OCI-LY7 (cell line): ENCODE results near the gene FBN1. TPM values are rescaled to one million over a fixed set of nuclear protein-coding genes. Genes with fewer than 3 reads are reported as not detected.

Source experiments
- BruUV-seq: library from RNA; stranded (reverse); fragments of 400-500 nt; replicated peaks from 2 replicates; lab custom pipeline; 2021; lab: Mats Ljungman, UMichigan
- CTCF ChIA-PET: fragments of 300-600 bp; sonication (Branson Sonifier 250); formaldehyde crosslinking; loops from one replicate; lab custom pipeline; 2022; ENCODE audit warnings: antibody characterized with exemption; ENCODE audit not compliant: unreplicated experiment; lab: Charles Lee
- POLR2A ChIA-PET: fragments of 300-600 bp; sonication (Branson Sonifier 250); formaldehyde crosslinking; loops from one replicate; lab custom pipeline; 2022; ENCODE audit warnings: antibody characterized with exemption; lab: Charles Lee
- DNase-seq: peaks from one replicate; pipeline ENCODE4 v3.0.0-alpha.2; 2015; ENCODE audit warnings: low spot score
- H2AFZ ChIP-seq: fragments of 200-600 bp; sonication (generic), shearing (Covaris generic); 2 replicates; pipeline ENCODE4 v1.6.1; 2014; ENCODE audit warnings: mild to moderate bottlenecking, antibody characterized with exemption, low read length, moderate library complexity
- H3K27ac ChIP-seq: fragments of 200-600 bp; sonication (generic); 2 replicates; pipeline ENCODE4 v1.5.1; 2014; ENCODE audit warnings: mixed run types, low read depth, mild to moderate bottlenecking, moderate library complexity, low read length, inconsistent platforms; ENCODE audit not compliant: poor library complexity, severe bottlenecking
- H3K36me3 ChIP-seq: fragments of 200-600 bp; sonication (generic); 2 replicates; pipeline ENCODE4 v1.6.1; 2014; ENCODE audit warnings: mild to moderate bottlenecking, antibody characterized with exemption, low read length, moderate library complexity, mixed read lengths; ENCODE audit not compliant: insufficient read depth
- H3K4me1 ChIP-seq: fragments of 200-600 bp; sonication (generic); 2 replicates; pipeline ENCODE4 v1.5.1; 2014; ENCODE audit warnings: mild to moderate bottlenecking, low read length; ENCODE audit not compliant: insufficient read depth, poor library complexity, severe bottlenecking
- H3K4me2 ChIP-seq: fragments of 200-600 bp; sonication (generic); 2 replicates; pipeline ENCODE4 v1.6.1; 2014; ENCODE audit warnings: mild to moderate bottlenecking, low read length
- H3K4me3 ChIP-seq: fragments of 200-600 bp; sonication (generic); 2 replicates; pipeline ENCODE4 v1.5.1; 2014; ENCODE audit warnings: mild to moderate bottlenecking, low read depth, low read length; ENCODE audit not compliant: poor library complexity, severe bottlenecking
- H3K79me2 ChIP-seq: fragments of 200-600 bp; sonication (generic); 2 replicates; pipeline ENCODE4 v1.6.1; 2016; ENCODE audit warnings: low read depth, mild to moderate bottlenecking, low read length, moderate library complexity, mixed read lengths; ENCODE audit not compliant: insufficient read depth
- H3K9me2 ChIP-seq: fragments of 200-600 bp; sonication (generic); 2 replicates; pipeline ENCODE4 v1.6.1; 2016; ENCODE audit warnings: mild to moderate bottlenecking, low read length, mixed read lengths; ENCODE audit not compliant: insufficient read depth
- H3K9me3 ChIP-seq: fragments of 200-600 bp; sonication (generic); 2 replicates; pipeline ENCODE4 v1.6.1; 2014; ENCODE audit warnings: mild to moderate bottlenecking, mixed run types, low read length, mixed read lengths
- H4K20me1 ChIP-seq: fragments of 200-600 bp; sonication (generic); 2 replicates; pipeline ENCODE4 v1.6.1; 2014; ENCODE audit warnings: mild to moderate bottlenecking, antibody characterized with exemption, low read length, moderate library complexity, mixed read lengths; ENCODE audit not compliant: insufficient read depth
- EZH2phosphoT487 ChIP-seq: fragments of 200-600 bp; sonication (generic); IDR thresholded peaks from 2 replicates; pipeline ENCODE4 v1.6.1; 2018; ENCODE audit warnings: low read depth, borderline replicate concordance, mild to moderate bottlenecking, mixed run types, antibody characterized with exemption, low read length, moderate library complexity, mixed read lengths
- intact Hi-C: fragments of 100-400 bp; cut with micrococcal nuclease; formaldehyde crosslinking; loops from one replicate; pipeline ENCODE4 v1.10.0; 2022; ENCODE audit not compliant: unreplicated experiment
- total RNA-seq, 2 experiments: library from RNA; depleted of rRNA in 1 of 2; stranded (reverse); fragments of >200 nt in 1 of 2; shearing (Covaris generic) in 1 of 2; gene quantifications; 2 replicates each; pipeline ENCODE4 v1.2.3, GENCODE V29; 2014 to 2022
- TF ChIP-seq, protein P1 (sequence below): fragments of 200-600 bp; sonication (generic); conservative IDR thresholded peaks from 2 replicates; pipeline ENCODE4 v1.5.1; 2014; ENCODE audit warnings: mild to moderate bottlenecking, antibody characterized with exemption, low read length, moderate library complexity, mixed read lengths

Gene FBN1
- total RNA-seq, 2 experiments from 2014 or later, result 0.68 to 1.0 TPM

DNA sequence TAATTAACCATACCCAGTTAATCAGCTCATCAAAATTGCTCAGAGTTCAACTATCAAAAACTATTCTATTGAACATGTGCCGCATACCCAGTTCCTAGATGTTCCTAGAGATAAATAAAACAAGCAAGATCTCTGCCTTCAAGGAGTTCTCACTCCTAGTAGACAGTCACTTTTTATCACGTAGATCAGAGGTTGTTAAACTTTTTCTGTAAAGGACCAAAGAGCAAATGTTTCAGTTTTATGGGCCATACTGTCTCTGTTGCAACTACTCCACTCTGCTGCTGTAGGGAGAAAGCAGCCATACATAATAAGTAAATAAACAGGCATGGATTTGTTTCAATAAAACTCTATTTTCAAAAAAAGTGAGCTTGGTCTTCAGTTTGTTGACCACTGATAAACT, 7.9 kb downstream of the FBN1 start:
- Histone ChIP-seq H3K9me3 (no peaks in the 10 kb centered on the region), H3K27ac (no peak overlapping the region), H3K36me3 (no peaks in the 10 kb centered on the region), H3K9me2 (no peaks in the 10 kb centered on the region), H3K79me2 (no peaks in the 10 kb centered on the region), H2AFZ (no peak overlapping the region), H4K20me1 (no peaks in the 10 kb centered on the region), H3K4me3 (no peak overlapping the region), H3K4me1 (no peaks in the 10 kb centered on the region), H3K4me2 (no peak overlapping the region)
- BruUV-seq, result no TSS peak
- TF ChIP-seq, protein P1, sequence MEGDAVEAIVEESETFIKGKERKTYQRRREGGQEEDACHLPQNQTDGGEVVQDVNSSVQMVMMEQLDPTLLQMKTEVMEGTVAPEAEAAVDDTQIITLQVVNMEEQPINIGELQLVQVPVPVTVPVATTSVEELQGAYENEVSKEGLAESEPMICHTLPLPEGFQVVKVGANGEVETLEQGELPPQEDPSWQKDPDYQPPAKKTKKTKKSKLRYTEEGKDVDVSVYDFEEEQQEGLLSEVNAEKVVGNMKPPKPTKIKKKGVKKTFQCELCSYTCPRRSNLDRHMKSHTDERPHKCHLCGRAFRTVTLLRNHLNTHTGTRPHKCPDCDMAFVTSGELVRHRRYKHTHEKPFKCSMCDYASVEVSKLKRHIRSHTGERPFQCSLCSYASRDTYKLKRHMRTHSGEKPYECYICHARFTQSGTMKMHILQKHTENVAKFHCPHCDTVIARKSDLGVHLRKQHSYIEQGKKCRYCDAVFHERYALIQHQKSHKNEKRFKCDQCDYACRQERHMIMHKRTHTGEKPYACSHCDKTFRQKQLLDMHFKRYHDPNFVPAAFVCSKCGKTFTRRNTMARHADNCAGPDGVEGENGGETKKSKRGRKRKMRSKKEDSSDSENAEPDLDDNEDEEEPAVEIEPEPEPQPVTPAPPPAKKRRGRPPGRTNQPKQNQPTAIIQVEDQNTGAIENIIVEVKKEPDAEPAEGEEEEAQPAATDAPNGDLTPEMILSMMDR, result no peak
- no peak for TF ChIP-seq EZH2phosphoT487
- CTCF ChIA-PET, result no interaction called here
- no peak for DNase-seq
- intact Hi-C loops, result no loop called here
- POLR2A ChIA-PET, result interaction anchor here (1.1 kb wide), 1 partner anchor 11 kb away, joined by 3 read pairs; no protein-coding TSS in a partner anchor

GRCh38 chr15:48636511-48636910, 9.0 kb downstream of the FBN1 start:
- no peak for DNase-seq
- intact Hi-C loops, result no loop called here
- BruUV-seq, result no TSS peak
- TF ChIP-seq EZH2phosphoT487, result no peak
- TF ChIP-seq, protein P1, result no peak
- H3K79me2 ChIP-seq, result no peaks in the 10 kb centered on the region
- no peaks in the 10 kb centered on the region for H3K9me2 ChIP-seq
- POLR2A ChIA-PET, result no interaction called here
- CTCF ChIA-PET, result no interaction called here
- H3K9me3 ChIP-seq, result no peaks in the 10 kb centered on the region
- H3K4me1 ChIP-seq, result no peaks in the 10 kb centered on the region
- H4K20me1 ChIP-seq, result no peaks in the 10 kb centered on the region
- H3K27ac ChIP-seq, result no peak overlapping the region
- H3K36me3 ChIP-seq, result no peaks in the 10 kb centered on the region
- no peak overlapping the region for H3K4me2 ChIP-seq
- no peak overlapping the region for H3K4me3 ChIP-seq
- no peak overlapping the region for H2AFZ ChIP-seq

DNA sequence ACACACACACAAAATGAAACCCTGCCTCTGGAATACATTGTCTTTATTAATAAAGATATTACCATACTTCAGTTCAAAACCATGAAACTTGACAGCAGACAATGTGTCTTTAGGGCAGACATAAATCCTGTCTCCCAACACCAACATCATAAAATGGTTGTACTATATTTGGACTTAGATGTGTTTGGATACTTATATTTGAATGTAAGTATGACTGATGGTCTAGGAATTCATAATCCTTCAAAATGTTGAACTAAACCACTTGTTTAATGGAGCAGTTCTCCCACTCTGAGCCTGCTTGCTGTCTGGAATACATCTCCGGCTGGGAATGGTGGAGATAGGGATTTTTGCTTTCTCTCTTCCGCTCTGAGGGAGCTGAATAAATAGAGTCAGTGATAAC, 10.6 kb downstream of the FBN1 start:
- no peak overlapping the region for H3K4me3 ChIP-seq
- intact Hi-C loops, result no loop called here
- no peak overlapping the region for H3K4me2 ChIP-seq
- no peaks in the 10 kb centered on the region for H3K9me3 ChIP-seq
- no peak overlapping the region for H3K27ac ChIP-seq
- DNase-seq, result no peak
- no peaks in the 10 kb centered on the region for H3K79me2 ChIP-seq
- no peaks in the 10 kb centered on the region for H4K20me1 ChIP-seq
- no peak overlapping the region for H2AFZ ChIP-seq
- POLR2A ChIA-PET, result no interaction called here
- TF ChIP-seq EZH2phosphoT487, result no peak
- TF ChIP-seq, protein P1, result no peak
- H3K36me3 ChIP-seq, result no peaks in the 10 kb centered on the region
- no TSS peak for BruUV-seq
- CTCF ChIA-PET, result no interaction called here
- H3K9me2 ChIP-seq, result no peaks in the 10 kb centered on the region
- no peaks in the 10 kb centered on the region for H3K4me1 ChIP-seq
